GM12878 (cell line): ENCODE data around the gene AKT3. TPM values are rescaled to one million over a fixed set of nuclear protein-coding genes. Genes with fewer than 3 reads are reported as not detected.

Source experiments
- ATAC-seq: fragments of 200-7000 bp; cut with Tn5 transposase; 3 replicates; pipeline ENCODE4 v1.9.1; 2020; ENCODE audit warnings: mild to moderate bottlenecking, moderate library complexity
- BruUV-seq: library from RNA; stranded (reverse); fragments of 400-500 nt; replicated peaks from 2 replicates; lab custom pipeline; 2021; lab: Mats Ljungman, UMichigan
- CTCF ChIA-PET: fragments of 300-600 bp; sonication (Branson Sonifier 250); formaldehyde crosslinking; extraction: SDS; loops from one replicate; lab custom pipeline; 2021; ENCODE audit warnings: inconsistent platforms; lab: Yijun Ruan, JAX
- POLR2A ChIA-PET: fragments of 350-600 bp; formaldehyde crosslinking; extraction: SDS; loops from one replicate; lab custom pipeline; 2021; ENCODE audit warnings: inconsistent platforms; lab: Charles Lee
- RAD21 ChIA-PET: fragments of 300-600 bp; sonication (Branson Sonifier 250); formaldehyde crosslinking; loops from one replicate; lab custom pipeline; 2023; ENCODE audit warnings: antibody characterized with exemption; ENCODE audit not compliant: unreplicated experiment; lab: Charles Lee
- SMC1A ChIA-PET: fragments of 300-600 bp; sonication (Branson Sonifier 250); formaldehyde crosslinking; loops from one replicate; lab custom pipeline; 2023; ENCODE audit not compliant: unreplicated experiment, uncharacterized antibody; lab: Charles Lee
- DNase-seq: peaks from one replicate; pipeline ENCODE4 v3.0.0-alpha.2; 2011; ENCODE audit warnings: low read depth, low spot score
- FAIRE-seq: peaks from 3 replicates; lab custom pipeline; 2011; peaks lifted over from hg19 to GRCh38; lab: Jason Lieb, UNC
- H2AFZ ChIP-seq: 2 replicates; pipeline ENCODE4 v1.6.0; 2011; ENCODE audit warnings: low read depth, low read length, control low read depth; ENCODE audit not compliant: control insufficient read depth
- H3K27ac ChIP-seq: 2 replicates; pipeline ENCODE4 v1.5.1; 2011; ENCODE audit warnings: control low read depth; ENCODE audit not compliant: control insufficient read depth, insufficient read depth
- H3K27me3 ChIP-seq, 2 experiments: replicated peaks in 1 of 2; 2 replicates each; pipeline versions ENCODE4 v1.6.0 to v1.6.1; 2011; ENCODE audit warnings: low read length in 1 of 2; ENCODE audit not compliant: control insufficient read depth in 2 of 2, insufficient read depth in 2 of 2
- H3K36me3 ChIP-seq, 2 experiments: 2 replicates each; pipeline ENCODE4 v1.5.1; 2011; ENCODE audit warnings: low read length in 1 of 2; ENCODE audit not compliant: control insufficient read depth in 2 of 2, insufficient read depth in 2 of 2
- H3K4me1 ChIP-seq: 2 replicates; pipeline ENCODE4 v1.6.1; 2011; ENCODE audit warnings: mild to moderate bottlenecking, low read length, moderate library complexity, mixed read lengths; ENCODE audit not compliant: control insufficient read depth, insufficient read depth
- H3K4me2 ChIP-seq: 2 replicates; pipeline ENCODE4 v1.6.0; 2011; ENCODE audit warnings: control low read depth; ENCODE audit not compliant: control insufficient read depth, insufficient read depth
- H3K4me3 ChIP-seq: fragments of 200-600 bp; sonication (generic); 2 replicates; pipeline ENCODE4 v1.5.1; 2016
- H3K79me2 ChIP-seq: 2 replicates; pipeline ENCODE4 v1.6.0; 2011; ENCODE audit warnings: low read length; ENCODE audit not compliant: control insufficient read depth, insufficient read depth
- H3K9ac ChIP-seq: 2 replicates; pipeline ENCODE4 v1.8.0; 2011; ENCODE audit warnings: low read length, control low read depth, mixed read lengths; ENCODE audit not compliant: control insufficient read depth, insufficient read depth
- H3K9me3 ChIP-seq: replicated peaks from 3 replicates; pipeline ENCODE4 v1.5.1; 2011; ENCODE audit warnings: mild to moderate bottlenecking, low read length; ENCODE audit not compliant: control insufficient read depth, insufficient read depth
- H4K20me1 ChIP-seq: 2 replicates; pipeline ENCODE4 v1.6.0; 2011; ENCODE audit not compliant: control insufficient read depth, insufficient read depth
- ATF7 ChIP-seq: fragments of 450-650 bp; IDR thresholded peaks from 2 replicates; pipeline ENCODE4 v1.6.1; 2016; ENCODE audit warnings: low read depth, mild to moderate bottlenecking
- BHLHE40 ChIP-seq, 2 experiments: fragments of 450-650 bp in 1 of 2; IDR thresholded peaks; 2 replicates each; pipeline ENCODE4 v1.6.1; 2011 to 2017; ENCODE audit warnings: low read depth in 2 of 2, borderline replicate concordance in 1 of 2, improper control_type of control experiment in 1 of 2, low read length in 1 of 2, mild to moderate bottlenecking in 1 of 2
- BMI1 ChIP-seq: fragments of 450-650 bp; IDR thresholded peaks from 2 replicates; pipeline ENCODE4 v1.6.1; 2016; ENCODE audit warnings: mild to moderate bottlenecking, moderate library complexity, borderline replicate concordance
- CUX1 ChIP-seq: IDR thresholded peaks from 2 replicates; pipeline ENCODE4 v1.6.1; 2012; ENCODE audit warnings: improper control_type of control experiment, low read depth, low read length; ENCODE audit not compliant: insufficient replicate concordance
- ELK1 ChIP-seq: IDR thresholded peaks from 2 replicates; pipeline ENCODE4 v1.6.1; 2012; ENCODE audit warnings: low read depth, low read length, improper control_type of control experiment
- FOS ChIP-seq: IDR thresholded peaks from 3 replicates; pipeline ENCODE4 v1.6.1; 2011; ENCODE audit warnings: borderline replicate concordance; ENCODE audit not compliant: insufficient read length; ENCODE audit errors: extremely low read depth
- MYC ChIP-seq: IDR thresholded peaks from 2 replicates; pipeline ENCODE4 v1.6.1; 2011; ENCODE audit warnings: mild to moderate bottlenecking, low read length, moderate library complexity, inconsistent platforms; ENCODE audit not compliant: insufficient read depth, insufficient replicate concordance, insufficient read length, severe bottlenecking
- PBX3 ChIP-seq: IDR thresholded peaks from 2 replicates; pipeline ENCODE4 v1.6.1; 2011; ENCODE audit warnings: mild to moderate bottlenecking, low read depth, low read length, moderate library complexity; ENCODE audit not compliant: insufficient replicate concordance
- SMAD1 ChIP-seq: fragments of 450-650 bp; IDR thresholded peaks from 2 replicates; pipeline ENCODE4 v1.6.1; 2018; ENCODE audit warnings: mild to moderate bottlenecking, low read depth; ENCODE audit not compliant: partially characterized antibody
- STAT3 ChIP-seq: IDR thresholded peaks from 2 replicates; pipeline ENCODE4 v1.6.1; 2011; ENCODE audit warnings: low read depth, low read length, improper control_type of control experiment
- ZNF217 ChIP-seq: fragments of 450-650 bp; IDR thresholded peaks from 2 replicates; pipeline ENCODE4 v1.6.1; 2017; ENCODE audit warnings: antibody characterized with exemption, mild to moderate bottlenecking
- ZZZ3 ChIP-seq: IDR thresholded peaks from 2 replicates; pipeline ENCODE4 v1.6.1; 2011; ENCODE audit warnings: low read depth; ENCODE audit not compliant: control insufficient read depth, insufficient read length
- WGBS: methylation state at CpG from one replicate; pipeline ENCODE4 v1.1.6; 2016; ENCODE audit warnings: low lambda C conversion rate; ENCODE audit not compliant: insufficient replicate concordance, insufficient coverage; ENCODE audit errors: missing lambda C conversion rate; 5-methylcytosine and 5-hydroxymethylcytosine counted together
- in situ Hi-C: fragments of 300-500 bp; cut with MboI; formaldehyde crosslinking; loops from 9 replicates; pipeline ENCODE4 v1.14.3; 2018; ENCODE audit warnings: mixed read lengths
- intact Hi-C: fragments of 100-400 bp; cut with micrococcal nuclease; formaldehyde crosslinking; loops from one replicate; pipeline ENCODE4 v1.14.2; 2022; ENCODE audit not compliant: unreplicated experiment
- polyA plus RNA-seq, 11 experiments: library from polyadenylated mRNA; depleted of rRNA in 4 of 11; unstranded in 6 of 11; stranded (reverse) in 5 of 11; fragments of >200 nt; fragmentation: Nextera tagmentation in 4 of 11; fragmentation: Illumina TruSeq in 1 of 11; extraction: Ambion mirVana in 4 of 11; extraction: Trizol in 1 of 11; gene quantifications; 1 replicate in 1 of 11; 2 replicates in 10 of 11; pipeline versions ENCODE4 v1.2.1 to v1.2.3, GENCODE V29; 2011 to 2016; ENCODE audit warnings: inconsistent platforms in 2 of 11, missing spikeins in 2 of 11, low read depth in 1 of 11
- total RNA-seq, 4 experiments: library from RNA; depleted of rRNA in 3 of 4; stranded (reverse); fragments of >200 nt in 3 of 4; fragmentation: Illumina TruSeq in 1 of 4; extraction: Trizol in 1 of 4; gene quantifications; 2 replicates each; pipeline versions ENCODE4 v1.2.1 to v1.2.3, GENCODE V29; 2013 to 2021

AKT3 gene
- total and polyA plus RNA-seq, 10 of the 15 experiments (the other 5 are each of a cell fraction or from before 2014, with no cell fraction given): 0.03 to 0.56 (median 0.19) TPM

GRCh38 chr1:243548516-243548915, 301.5 kb downstream of the AKT3 start:
- Histone ChIP-seq H2AFZ (no peak overlapping the region), H3K4me1 (no peaks in the 10 kb centered on the region)
- TF ChIP-seq BHLHE40 (IDR thresholded peaks at IDR 0.05; ENCODE audit: borderline replicate concordance in 1 of 2, low read depth in 2 of 2, low read length in 1 of 2) (no peak), ATF7 (no peak), MYC (no peak), SMAD1 (no peak), BMI1 (no peak), CUX1 (no peak), STAT3 (no peak), ZNF217 (no peak), FOS (no peak), PBX3 (no peak), ELK1 (no peak), ZZZ3 (no peak)
- TF ChIP-seq, all 136 proteins: peak for 0
- H3K27ac ChIP-seq: no peak overlapping the region
- no peaks in the 10 kb centered on the region for H4K20me1 ChIP-seq
- ChIA-PET SMC1A (interaction anchor here (0.7 to 2.9 kb wide), 4 partner anchors 10 to 697 kb away, joined by 3 to 9 read pairs (median 4); no protein-coding TSS in a partner anchor), RAD21 (no interaction called here), CTCF (interaction anchor here (1.2 kb wide), 1 partner anchor 200 kb away, joined by 4 read pairs; no protein-coding TSS in a partner anchor), POLR2A (interaction anchor here (0.6 kb wide), 1 partner anchor 55 kb away, joined by 6 read pairs; no protein-coding TSS in a partner anchor)
- H3K27me3 ChIP-seq: no peaks in the 10 kb centered on the region
- in situ Hi-C loops (no loop called here), intact Hi-C loops (no loop called here)
- no peak overlapping the region for H3K4me2 ChIP-seq
- WGBS: 100% methylated on average over 1 of the region's 1 CpG
- no peak for ATAC-seq
- DNase-seq: no peak
- H3K36me3 ChIP-seq: no peaks in the 10 kb centered on the region
- H3K9ac ChIP-seq: no peak overlapping the region
- no TSS peak for BruUV-seq
- H3K79me2 ChIP-seq: no peaks in the 10 kb centered on the region
- no peak for FAIRE-seq
- no peaks in the 10 kb centered on the region for H3K9me3 ChIP-seq
- no peak overlapping the region for H3K4me3 ChIP-seq
